Heart left ventricle (tissue), 16 donors: ENCODE data around the gene SMAD9. TPM values are rescaled to one million over a fixed set of nuclear protein-coding genes. Genes with fewer than 3 reads are reported as not detected.

Experiments used
- ATAC-seq, 4 donors: fragments of 200-7000 bp; cut with Tn5 transposase; one replicate each; pipeline ENCODE4 v1.9.1; 2020 to 2022; ENCODE audit warnings: moderate library complexity in 4 of 4, mild to moderate bottlenecking in 3 of 4, moderate number of reproducible peaks in 1 of 4
- DNase-seq, 5 donors: peaks; one replicate each; pipeline ENCODE4 v3.0.0-alpha.2; 2020
- H3K27ac ChIP-seq, 12 donors: fragments of 200-600 bp; sonication (generic) in 4 of 12; one replicate each; pipeline versions ENCODE4 v1.5.0 to v1.8.0; 2016 to 2022; ENCODE audit warnings: mild to moderate bottlenecking in 2 of 12
- H3K27me3 ChIP-seq, 9 donors: fragments of 200-600 bp; sonication (generic) in 2 of 9; one replicate each; pipeline versions ENCODE4 v1.5.1 to v1.8.0; 2016 to 2022; ENCODE audit warnings: mild to moderate bottlenecking in 3 of 9
- H3K36me3 ChIP-seq, 9 donors: fragments of 200-600 bp; sonication (generic) in 2 of 9; one replicate each; pipeline versions ENCODE4 v1.5.0 to v1.8.0; 2018 to 2022; ENCODE audit warnings: mild to moderate bottlenecking in 2 of 9
- H3K4me1 ChIP-seq, 12 donors: fragments of 200-600 bp; sonication (generic) in 4 of 12; one replicate each; pipeline versions ENCODE4 v1.5.0 to v1.8.0; 2016 to 2022; ENCODE audit warnings: mild to moderate bottlenecking in 3 of 12
- H3K4me3 ChIP-seq, 12 donors: fragments of 200-600 bp; sonication (generic) in 4 of 12; one replicate each; pipeline versions ENCODE4 v1.5.0 to v1.8.0; 2017 to 2022; ENCODE audit warnings: mild to moderate bottlenecking in 9 of 12, moderate library complexity in 4 of 12
- H3K9me3 ChIP-seq, 12 donors: fragments of 200-600 bp; sonication (generic) in 4 of 12; one replicate each; pipeline versions ENCODE4 v1.5.0 to v1.8.0; 2016 to 2022; ENCODE audit warnings: mild to moderate bottlenecking in 1 of 12
- CTCF ChIP-seq, 12 donors: fragments of 200-600 bp; sonication (generic) in 4 of 12; IDR thresholded peaks; one replicate each; pipeline versions ENCODE4 v1.5.0 to v1.8.0; 2018 to 2022; ENCODE audit warnings: antibody characterized with exemption in 12 of 12, mild to moderate bottlenecking in 5 of 12
- POLR2A ChIP-seq, 2 donors: fragments of 450-650 bp; IDR thresholded peaks; one replicate each; pipeline ENCODE4 v1.6.1; 2017; ENCODE audit warnings: antibody characterized with exemption in 2 of 2, mild to moderate bottlenecking in 2 of 2, moderate library complexity in 2 of 2
- WGBS, 4 donors: extraction: QIAGEN DNeasy Blood & Tissue Kit in 2 of 4; methylation state at CpG; one replicate each; pipeline versions ENCODE4 v1.1.5 to v1.1.7; 2013 to 2018; 5-methylcytosine and 5-hydroxymethylcytosine counted together
- intact Hi-C, 10 donors: fragments of 100-400 bp; cut with DNase I; formaldehyde crosslinking; loops; one replicate each; pipeline versions ENCODE4 v1.11.1 to v1.14.2; 2022
- polyA plus RNA-seq, 2 donors: library from polyadenylated mRNA; stranded (reverse); fragments of 200-250 nt; gene quantifications; one replicate each; pipeline ENCODE4 v1.2.3, GENCODE V29; 2013
- total RNA-seq, 9 donors: library from RNA; depleted of rRNA in 2 of 9; stranded (reverse); fragments of >200 nt in 2 of 9; fragmentation: NEBNext Ultra II Directional in 3 of 9; extraction: Animal tissue kit (Norgen Biotek cat#: 25700) in 3 of 9; gene quantifications; one replicate each; pipeline versions ENCODE4 v1.1.0 to v1.2.4, GENCODE V29; 2016 to 2023
- donor health status: ischemic (EF 13 %, LVEDD 7.1; RV severe dilation, severe dysfunction).
- donor health status: healthy with polysubstance abuse.
- donor health status: DM: no; HTN: yes; CAD: no.
- donor health status: DM: no; HTN: no; CAD: no.
- donor health status: ischemic (EF 25% LVEDD 6.9; RV normal size, moderate dysfunction).
- donor health status: ischemic (EF 25% LVEDD 5.7; RV mildly dilated, moderate dysfunction).
- donor health status: healthy.
- donor health status: DM: yes; HTN: yes; CAD: no.
- donor health status: ischemic (EF 35%, LVEDD 5.7; RV mildly dilated, moderate dysfunction).
- donor health status: nonischemic (EF 11% LVEDD 7.7; RV severe dilation, severe dysfunction).
- donor health status: DM: yes; HTN: yes; CAD: no.
- donor health status: PGD.
- donor health status: ischemic (EF 29% LVEDD 5.4; RV normal size, mild dysfunction).
- donor health status: nonischemic (EF 23%, LVEDD 6.1; RV moderate dilation, normal function).

SMAD9 gene
- total and polyA plus RNA-seq, 11 donors, result 0.91 to 10.4 (median 4.6) TPM

- TF ChIP-seq CTCF (IDR thresholded peaks at IDR 0.05) (no peak), POLR2A (IDR thresholded peaks at IDR 0.05) (no peak)
- Histone ChIP-seq H3K27ac (no peak overlapping the region), H3K4me1 (no peaks in the 10 kb centered on the region), H3K4me3 (no peak overlapping the region), H3K27me3 (no peaks in the 10 kb centered on the region), H3K36me3 (no peaks in the 10 kb centered on the region), H3K9me3 (no peaks in the 10 kb centered on the region)
- WGBS, 4 donors, result 65 to 78% (median 72%) methylated on average over 6 of the region's 6 CpGs
- ATAC-seq (no peak), DNase-seq (no peak)
- intact Hi-C loops, result no loop called here
Measured at GRCh38 chr13:36795463-36795862, 124.6 kb downstream of the SMAD9 start.

Other genes with a start within 250 kb of the SMAD9 start
- gene SERTM1, start 246.2 kb downstream of the SMAD9 start, total RNA-seq, result 1 to 10 TPM in 3 of 9 donors, under 1 TPM in 5, not detected in 1; 0.06 to 6.0 (median 0.79) TPM
- under 1 TPM; 0.03 to 0.19 TPM for gene SERTM1, start 246.2 kb downstream of the SMAD9 start, polyA plus RNA-seq
- gene RFXAP, start 101.0 kb downstream of the SMAD9 start, total RNA-seq, result 1 to 10 TPM; 1.0 to 5.2 (median 4.2) TPM
- 1 to 10 TPM; 2.2 to 2.3 TPM for gene RFXAP, start 101.0 kb downstream of the SMAD9 start, polyA plus RNA-seq
- 10 to 100 TPM in 6 of 9 donors, 1 to 10 TPM in 3; 8.4 to 15.2 (median 11.6) TPM for gene ALG5, start 79.1 kb upstream of the SMAD9 start, total RNA-seq
- gene ALG5, start 79.1 kb upstream of the SMAD9 start, polyA plus RNA-seq, result 10 to 100 TPM; 13.4 to 31.8 TPM
- gene EXOSC8, start 80.5 kb upstream of the SMAD9 start, total RNA-seq, result 10 to 100 TPM; 13.6 to 30.4 (median 21.8) TPM
- gene EXOSC8, start 80.5 kb upstream of the SMAD9 start, polyA plus RNA-seq, result 10 to 100 TPM; 32.2 to 37.5 TPM
- 10 to 100 TPM; 19.0 to 32.8 (median 26.5) TPM for gene SUPT20H, start 139.4 kb upstream of the SMAD9 start, total RNA-seq
- 10 to 100 TPM; 18.0 to 18.1 TPM for gene SUPT20H, start 139.4 kb upstream of the SMAD9 start, polyA plus RNA-seq
- gene CSNK1A1L, start 185.4 kb upstream of the SMAD9 start, total RNA-seq, result not detected
- not detected for gene CSNK1A1L, start 185.4 kb upstream of the SMAD9 start, polyA plus RNA-seq